GM21529 (cell line): ENCODE measurements around the gene STARD7.

Source experiments
- ATAC-seq: cut with Tn5 transposase; IDR thresholded peaks from one replicate; pipeline ENCODE4 v1.9.1; 2021; ENCODE audit not compliant: unreplicated experiment

STARD7 gene

DNA sequence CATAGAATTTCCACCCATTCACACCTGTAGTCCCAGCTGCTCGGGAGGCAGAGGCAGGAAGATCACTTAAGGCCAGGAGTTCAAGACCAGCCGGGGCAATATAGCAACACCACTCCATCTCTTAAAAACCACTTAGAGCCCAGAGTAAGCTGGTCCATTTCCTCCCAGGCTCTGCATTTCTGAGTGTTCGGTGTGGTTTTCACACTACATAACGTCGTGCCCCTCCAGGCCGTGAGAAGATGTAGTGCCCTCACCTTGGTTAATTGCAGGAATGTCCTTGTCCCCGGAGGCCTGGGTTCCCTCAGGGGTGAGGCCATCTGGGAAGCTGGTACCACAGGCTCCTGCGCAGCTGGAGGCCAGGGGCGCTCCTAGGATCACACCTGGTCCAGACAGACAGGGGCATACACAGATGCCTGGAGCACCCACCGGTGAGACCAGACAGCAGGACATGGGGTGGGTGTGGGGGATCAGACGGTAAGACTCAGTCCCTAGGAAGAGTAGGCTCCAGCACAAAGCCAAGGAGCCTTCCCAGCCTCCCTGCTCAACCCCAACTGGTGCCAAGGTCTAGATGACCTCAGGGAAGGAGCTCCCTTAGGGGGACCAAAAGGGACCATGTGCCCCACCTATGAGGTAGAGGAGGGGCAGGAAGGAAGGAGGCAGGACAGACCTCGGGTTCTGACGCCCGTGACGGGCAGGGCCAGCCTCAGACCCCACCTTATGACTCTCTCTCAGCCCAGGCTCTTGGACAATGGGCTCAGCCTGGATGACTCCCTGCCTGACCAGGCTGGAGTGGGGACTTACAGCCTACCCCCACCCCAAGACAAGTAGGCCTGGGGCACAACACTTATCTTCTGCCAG is 71.1 kb downstream of the STARD7 start:
- no peak for ATAC-seq

DNA sequence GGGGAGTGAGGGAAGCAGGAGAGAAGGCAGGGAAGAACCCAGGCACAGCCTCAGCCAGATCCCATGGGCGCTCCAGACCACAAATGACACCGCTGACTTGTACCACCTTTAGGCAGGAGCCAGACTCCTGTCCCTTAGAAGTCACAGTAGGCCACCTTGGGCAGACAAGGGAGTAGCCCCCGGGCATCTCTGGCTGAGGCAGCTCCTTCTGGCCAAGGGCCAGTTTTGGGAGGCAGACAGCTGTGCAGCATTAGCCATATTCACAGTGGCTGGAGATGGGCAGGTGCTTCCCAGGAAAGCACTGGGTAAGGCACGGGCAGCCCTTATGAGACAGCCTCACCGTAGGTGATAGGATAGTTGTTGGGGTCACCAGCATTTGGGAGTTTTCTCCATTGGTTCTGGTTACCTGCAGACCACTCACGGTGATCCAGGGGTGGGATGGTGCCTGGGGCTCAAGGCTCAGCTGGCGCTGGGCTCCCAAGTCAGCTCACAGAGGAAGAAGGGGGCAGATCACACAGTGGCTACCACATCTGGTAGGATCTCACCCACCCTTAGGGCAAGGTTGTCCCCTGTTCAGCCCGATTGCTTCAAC is 72.4 kb downstream of the STARD7 start:
- ATAC-seq: no peak

DNA sequence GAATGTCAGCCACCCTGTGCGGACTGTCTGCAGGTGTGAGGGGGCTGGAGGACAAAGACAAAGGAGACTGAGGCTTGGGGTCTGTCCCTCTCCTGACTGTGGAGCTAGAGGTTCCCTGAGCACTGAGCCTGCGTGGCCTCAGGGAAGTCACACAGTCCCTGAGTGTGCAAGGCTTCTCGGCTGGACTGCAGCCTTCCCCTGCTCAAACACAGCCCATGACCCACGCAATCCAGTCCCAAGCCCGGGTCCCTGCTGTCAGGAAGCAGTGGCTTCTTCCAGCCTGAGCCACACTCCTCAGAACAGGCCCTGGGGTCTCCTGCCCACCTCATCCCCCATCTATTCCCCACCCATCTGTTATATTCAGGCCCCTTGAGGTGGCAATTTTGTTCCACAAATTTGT is 73.0 kb downstream of the STARD7 start:
- ATAC-seq: no peak

DNA sequence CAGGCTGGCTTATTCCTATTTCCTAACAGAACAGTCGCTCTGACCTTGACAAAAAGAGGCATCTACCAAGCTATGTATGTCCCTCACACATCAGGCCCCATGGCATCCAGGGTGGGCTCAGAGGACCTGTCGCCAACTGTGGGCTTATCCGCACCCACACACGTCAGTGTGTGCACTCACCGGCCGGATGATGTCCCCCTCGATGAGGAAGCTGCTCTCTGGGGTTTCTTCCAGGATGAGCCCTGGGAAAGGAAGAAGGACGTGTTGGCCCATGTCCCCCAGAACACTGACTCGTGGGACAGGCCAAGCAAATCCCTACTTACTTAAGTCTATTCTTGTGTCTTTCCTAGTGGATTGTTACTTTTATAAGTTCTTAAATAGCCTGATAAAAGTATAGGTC is 73.5 kb downstream of the STARD7 start:
- no peak for ATAC-seq
